Ovary (tissue), 9 donors: Measurements from ENCODE around the gene RXRB. TPM values are rescaled to one million over a fixed set of nuclear protein-coding genes. Genes with fewer than 3 reads are reported as not detected.

Experiments
- DNase-seq, 5 donors: peaks; one replicate each; pipeline ENCODE4 v3.0.0-alpha.2; 2019 to 2020
- H3K27ac ChIP-seq, 2 donors: fragments of 200-600 bp; one replicate each; pipeline versions ENCODE4 v1.5.1 to v1.8.0; 2019 to 2022
- H3K27me3 ChIP-seq: fragments of 200-600 bp; one replicate; pipeline ENCODE4 v1.8.0; 2022
- H3K36me3 ChIP-seq: fragments of 200-600 bp; sonication (generic); one replicate; pipeline ENCODE4 v1.5.1; 2019
- H3K4me1 ChIP-seq: one replicate; pipeline ENCODE4 v1.8.1; 2013; ENCODE audit warnings: mild to moderate bottlenecking, moderate library complexity; ENCODE audit not compliant: insufficient read depth
- H3K4me3 ChIP-seq: fragments of 200-600 bp; sonication (generic); one replicate; pipeline ENCODE4 v1.5.1; 2017
- H3K9me3 ChIP-seq, 2 donors: fragments of 200-600 bp in 1 of 2; sonication (generic) in 1 of 2; one replicate each; pipeline versions ENCODE4 v1.5.1 to v1.8.1; 2013 to 2019; ENCODE audit warnings: mild to moderate bottlenecking in 1 of 2, moderate library complexity in 1 of 2
- EP300 ChIP-seq: sonication (generic); formaldehyde crosslinking; IDR thresholded peaks from one replicate; pipeline ENCODE4 v1.6.1; 2017; ENCODE audit warnings: antibody characterized with exemption
- POLR2A ChIP-seq: fragments of 450-650 bp; IDR thresholded peaks from one replicate; pipeline ENCODE4 v1.6.1; 2017; ENCODE audit warnings: antibody characterized with exemption, mild to moderate bottlenecking, moderate library complexity
- WGBS, 3 donors: extraction: QIAGEN DNeasy Blood & Tissue Kit in 1 of 3; methylation state at CpG; one replicate each; pipeline versions ENCODE4 v1.1.5 to v1.1.7; 2013 to 2017; 5-methylcytosine and 5-hydroxymethylcytosine counted together
- intact Hi-C, 4 donors: fragments of 100-400 bp; cut with DNase I; formaldehyde crosslinking; loops; one replicate each; pipeline versions ENCODE4 v1.11.0 to v1.15.1; 2022 to 2023
- polyA plus RNA-seq, 2 donors: library from polyadenylated mRNA; stranded (reverse); fragments of 200-250 nt in 1 of 2; fragments of 350-450 nt in 1 of 2; fragmentation: Illumina TruSeq in 1 of 2; extraction: RNeasy Lipid Tissue Mini Kit (QIAGEN cat#74804) in 1 of 2; gene quantifications; one replicate each; pipeline ENCODE4 v1.2.3, GENCODE V29; 2013 to 2014
- total RNA-seq, 7 donors: library from RNA; depleted of rRNA in 2 of 7; stranded (reverse); fragments of >200 nt in 2 of 7; fragmentation: NEBNext Ultra II Directional in 3 of 7; extraction: Animal tissue kit (Norgen Biotek cat#: 25700) in 3 of 7; gene quantifications; one replicate each; pipeline versions ENCODE4 v1.1.0 to v1.2.4, GENCODE V29; 2016 to 2023
- TF ChIP-seq, protein P1 (sequence below), 3 donors: fragments of 450-650 bp in 2 of 3; fragments of 200-600 bp in 1 of 3; IDR thresholded peaks; one replicate each; pipeline versions ENCODE4 v1.5.1 to v1.8.0; 2016 to 2022; ENCODE audit warnings: antibody characterized with exemption in 3 of 3, mild to moderate bottlenecking in 1 of 3
- donor health status: DM: no; HTN: no; CAD: no; lungs with moderate emphysema.
- donor health status: DM: no; HTN: no; CAD: no.
- donor health status: Bipolar disorder and iron deficiency.
- donor health status: DM: yes; HTN: yes; CAD: no.
- donor health status: DM: no; HTN: no; CAD: no.
- donor health status: DM: yes; HTN: yes; CAD: no.

Gene RXRB
- total and polyA plus RNA-seq, 9 donors: 19.8 to 54.0 (median 48.5) TPM

DNA sequence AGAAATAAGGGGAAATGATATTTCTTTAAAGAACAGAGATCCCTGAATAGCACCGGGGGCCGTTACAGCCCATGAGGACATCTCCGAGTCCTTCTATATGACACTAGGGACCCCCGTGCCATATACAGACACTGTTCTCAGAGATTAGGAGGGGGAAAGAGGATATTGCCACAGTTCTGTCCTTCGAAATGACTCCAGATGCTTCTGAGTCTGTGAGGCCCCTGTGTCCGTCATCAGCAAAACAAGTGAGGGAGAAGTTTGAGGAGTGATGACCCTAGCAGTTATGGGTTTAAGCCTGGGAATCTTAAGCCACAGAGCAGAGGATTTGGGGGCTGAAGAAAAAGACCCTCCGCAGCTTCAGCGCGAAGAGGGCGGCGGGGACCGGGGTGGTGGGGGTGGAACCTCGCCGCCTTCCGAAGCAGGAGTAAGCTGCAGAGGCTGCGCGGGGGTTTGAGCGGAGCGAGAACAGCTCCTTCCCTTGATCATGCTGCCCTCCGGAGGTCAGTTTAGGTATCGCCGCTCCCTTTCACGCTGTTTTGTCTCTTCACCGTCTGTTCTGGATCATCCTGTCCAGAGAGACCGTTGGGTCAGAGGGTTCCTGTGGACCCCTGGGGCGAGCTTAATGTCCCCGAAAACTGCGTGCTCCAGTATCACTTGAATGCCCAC lies 47.6 kb upstream of the RXRB start:
- Histone ChIP-seq H3K4me3 (peak overlapping the region; percentile 51), H3K9me3 (no peaks in the 10 kb centered on the region)

DNA sequence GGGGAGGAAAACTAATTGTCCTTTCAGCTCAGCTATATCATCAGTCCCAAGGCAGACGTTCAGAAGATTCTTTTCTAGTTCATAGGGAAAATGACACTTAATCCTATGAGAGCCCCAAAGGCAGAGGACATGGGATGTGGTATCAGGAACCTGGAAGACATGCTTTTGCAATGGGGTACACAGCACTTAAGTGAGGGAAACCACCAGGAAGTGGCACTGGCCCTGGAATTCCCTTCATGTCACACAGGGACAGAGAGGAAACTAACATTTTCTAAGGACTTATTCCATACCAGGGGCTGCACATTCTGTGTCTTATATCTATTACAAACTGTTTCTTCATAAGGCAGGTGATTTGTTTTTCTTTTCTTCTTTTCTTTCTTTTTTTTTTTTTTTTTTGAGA lies 43.0 kb upstream of the RXRB start:
- 24 to 32% (median 31%) methylated on average over 1 of the region's 1 CpG for whole genome bisulfite sequencing, 3 donors
- Histone ChIP-seq H3K4me3 (no peak overlapping the region), H3K36me3 (no peaks in the 10 kb centered on the region), H3K9me3 (no peaks in the 10 kb centered on the region), H3K4me1 (no peaks in the 10 kb centered on the region), H3K27me3 (no peaks in the 10 kb centered on the region), H3K27ac (no peak overlapping the region)
- TF ChIP-seq EP300: no peak
- TF ChIP-seq POLR2A: no peak
- TF ChIP-seq, protein P1, sequence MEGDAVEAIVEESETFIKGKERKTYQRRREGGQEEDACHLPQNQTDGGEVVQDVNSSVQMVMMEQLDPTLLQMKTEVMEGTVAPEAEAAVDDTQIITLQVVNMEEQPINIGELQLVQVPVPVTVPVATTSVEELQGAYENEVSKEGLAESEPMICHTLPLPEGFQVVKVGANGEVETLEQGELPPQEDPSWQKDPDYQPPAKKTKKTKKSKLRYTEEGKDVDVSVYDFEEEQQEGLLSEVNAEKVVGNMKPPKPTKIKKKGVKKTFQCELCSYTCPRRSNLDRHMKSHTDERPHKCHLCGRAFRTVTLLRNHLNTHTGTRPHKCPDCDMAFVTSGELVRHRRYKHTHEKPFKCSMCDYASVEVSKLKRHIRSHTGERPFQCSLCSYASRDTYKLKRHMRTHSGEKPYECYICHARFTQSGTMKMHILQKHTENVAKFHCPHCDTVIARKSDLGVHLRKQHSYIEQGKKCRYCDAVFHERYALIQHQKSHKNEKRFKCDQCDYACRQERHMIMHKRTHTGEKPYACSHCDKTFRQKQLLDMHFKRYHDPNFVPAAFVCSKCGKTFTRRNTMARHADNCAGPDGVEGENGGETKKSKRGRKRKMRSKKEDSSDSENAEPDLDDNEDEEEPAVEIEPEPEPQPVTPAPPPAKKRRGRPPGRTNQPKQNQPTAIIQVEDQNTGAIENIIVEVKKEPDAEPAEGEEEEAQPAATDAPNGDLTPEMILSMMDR (IDR thresholded peaks at IDR 0.05): no peak
- intact Hi-C loops: loop anchor here in 2 of 4 donors (10.0 kb wide), 1 partner anchor 239 kb away; the partner anchor contains the start of gene HLA-DOA (in 2 of the 2)
- no peak for DNase-seq

More for the DNA sequence above, 47.6 kb upstream of the RXRB start:
- peak; percentile 81 to 94 (median 93) for DNase-seq
- WGBS, 3 donors: 1 to 3% (median 2%) methylated on average over 27 to 28 of the region's 28 CpGs
- Histone ChIP-seq H3K27me3 (no peaks in the 10 kb centered on the region), H3K27ac (peak overlapping the region; percentile 73 to 84), H3K36me3 (no peaks in the 10 kb centered on the region), H3K4me1 (peaks cover 3% of the 10 kb centered on the region)
- intact Hi-C loops: loop anchor here (2.0 to 10.0 kb wide), 5 partner anchors 85 to 243 kb away; partner anchors contain the start of gene HLA-DOA (in 3 of the 4)
- TF ChIP-seq POLR2A (no peak), EP300 (no peak)
- TF ChIP-seq, protein P1 (IDR thresholded peaks at IDR 0.05): peak; percentile 94 to 96 (median 95)

DNA sequence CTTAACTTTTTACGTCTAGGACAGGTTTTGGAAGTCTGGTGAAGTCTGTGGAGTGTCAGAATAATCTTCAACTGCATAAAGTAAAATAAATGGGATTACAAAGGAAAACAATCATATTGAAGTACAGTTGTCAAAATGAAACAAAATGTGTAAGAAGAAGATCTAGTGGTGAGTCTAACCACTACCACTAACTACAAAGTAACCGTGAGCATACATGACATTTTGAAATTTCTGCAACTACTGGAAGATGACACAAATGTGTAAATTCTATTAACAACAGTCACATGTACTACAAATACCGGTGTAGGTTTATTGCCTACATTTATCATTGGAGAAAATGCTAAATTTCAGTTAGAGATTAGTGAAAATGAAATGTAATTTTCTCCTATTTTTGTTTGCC lies 41.5 kb upstream of the RXRB start:
- H3K4me1 ChIP-seq: no peaks in the 10 kb centered on the region
- no peak for TF ChIP-seq EP300
- no peak for TF ChIP-seq POLR2A
- TF ChIP-seq, protein P1 (IDR thresholded peaks at IDR 0.05): no peak
- no peak overlapping the region for H3K4me3 ChIP-seq
- WGBS, 3 donors: 51 to 54% (median 54%) methylated on average over 3 of the region's 3 CpGs
- H3K27ac ChIP-seq: no peak overlapping the region
- intact Hi-C loops: loop anchor here in 2 of 4 donors (10.0 kb wide), 1 partner anchor 237 kb away; the partner anchor contains the start of gene HLA-DOA (in 2 of the 2)
- no peak for DNase-seq
- no peaks in the 10 kb centered on the region for H3K36me3 ChIP-seq
- no peaks in the 10 kb centered on the region for H3K9me3 ChIP-seq
- H3K27me3 ChIP-seq: no peaks in the 10 kb centered on the region

DNA sequence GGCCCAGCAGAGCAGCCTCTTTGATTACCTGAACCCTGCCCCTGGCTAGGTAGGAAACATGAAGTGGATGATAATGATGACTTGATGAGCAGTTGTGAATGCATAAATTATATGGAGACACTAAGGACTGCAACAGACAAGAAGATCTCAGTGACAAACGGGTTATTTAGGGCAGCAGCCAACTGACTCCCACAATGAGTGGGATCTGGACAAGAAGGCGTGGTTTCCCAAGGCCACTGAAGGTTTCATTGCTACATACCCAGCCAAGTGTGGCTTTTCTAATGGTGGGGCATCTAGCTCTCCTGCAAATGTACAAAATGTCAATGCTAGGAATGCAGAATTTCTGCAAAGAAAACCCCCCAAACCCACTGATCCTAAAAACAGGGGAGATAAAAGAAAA lies 37.3 kb upstream of the RXRB start:
- no peak for TF ChIP-seq EP300
- TF ChIP-seq POLR2A: no peak
- TF ChIP-seq, protein P1 (IDR thresholded peaks at IDR 0.05): no peak
- DNase-seq: no peak
- no peak overlapping the region for H3K27ac ChIP-seq
- WGBS, 3 donors: 13 to 35% (median 19%) methylated on average over 2 of the region's 2 CpGs
- no peaks in the 10 kb centered on the region for H3K27me3 ChIP-seq
- no peaks in the 10 kb centered on the region for H3K36me3 ChIP-seq
- H3K4me3 ChIP-seq: no peak overlapping the region
- H3K4me1 ChIP-seq: no peaks in the 10 kb centered on the region
- intact Hi-C loops: no loop called here
- no peaks in the 10 kb centered on the region for H3K9me3 ChIP-seq
